HAP-1 (cell line): Measurements from ENCODE around the gene APP.
"Not testable (repeated sequence)": the region's sequence is repeated elsewhere in the genome, so short reads cannot be mapped to it uniquely, and the experiment has no call there.

Experiments
- DNase-seq, 2 experiments: peaks; one replicate each; pipeline ENCODE4 v3.0.0-alpha.2; 2016 to 2020; ENCODE audit warnings: low spot score in 2 of 2
- H3K27me3 ChIP-seq: fragments of 250-450 bp; sonication (Bioruptor Pico); 2 replicates; pipeline ENCODE4 v1.5.1; 2020; ENCODE audit warnings: low read depth, mild to moderate bottlenecking, moderate library complexity
- H3K36me3 ChIP-seq: fragments of 250-450 bp; sonication (Bioruptor Pico); replicated peaks from 2 replicates; pipeline ENCODE4 v1.5.1; 2020; ENCODE audit warnings: mild to moderate bottlenecking
- H3K4me1 ChIP-seq: fragments of 250-450 bp; sonication (Bioruptor Pico); 2 replicates; pipeline ENCODE4 v1.5.1; 2020; ENCODE audit warnings: mild to moderate bottlenecking
- H3K4me3 ChIP-seq: fragments of 250-450 bp; sonication (Bioruptor Pico); 2 replicates; pipeline ENCODE4 v1.5.1; 2020; ENCODE audit warnings: mild to moderate bottlenecking, moderate library complexity
- H3K9me3 ChIP-seq: fragments of 250-450 bp; sonication (Bioruptor Pico); 2 replicates; pipeline ENCODE4 v1.5.1; 2020; ENCODE audit warnings: mild to moderate bottlenecking, moderate library complexity
- in situ Hi-C: fragments of 300-500 bp; cut with MboI; formaldehyde crosslinking; loops from 3 replicates; pipeline ENCODE4 v1.14.3; 2020; ENCODE audit warnings: low sequenced_read_pairs, inconsistent platforms, mixed read lengths

The APP gene

GRCh38 chr21:26050857-26051256, 119.7 kb downstream of the APP start:
- H3K36me3 ChIP-seq, result peaks cover 55% of the 10 kb centered on the region
- in situ Hi-C loops, result no loop called here
- H3K9me3 ChIP-seq, result no peaks in the 10 kb centered on the region
- no peaks in the 10 kb centered on the region for H3K27me3 ChIP-seq
- H3K4me1 ChIP-seq, result no peaks in the 10 kb centered on the region; the same call in 1 of the 2 replicates
- no peak overlapping the region for H3K4me3 ChIP-seq
- DNase-seq, result no peak

- Histone ChIP-seq H3K36me3 (peaks cover 62% of the 10 kb centered on the region), H3K4me1 (no peaks in the 10 kb centered on the region; the same call in 1 of the 2 replicates), H3K4me3 (no peak overlapping the region), H3K9me3 (no peaks in the 10 kb centered on the region), H3K27me3 (no peaks in the 10 kb centered on the region)
- no peak for DNase-seq
- in situ Hi-C loops, result no loop called here
Observed at GRCh38 chr21:26049803-26050202, 120.8 kb downstream of the APP start.

- H3K9me3 ChIP-seq, result no peaks in the 10 kb centered on the region
- H3K4me3 ChIP-seq, result no peak overlapping the region
- no peaks in the 10 kb centered on the region; the same call in 1 of the 2 replicates for H3K4me1 ChIP-seq
- H3K36me3 ChIP-seq, result peaks cover 62% of the 10 kb centered on the region
- no peaks in the 10 kb centered on the region for H3K27me3 ChIP-seq
- DNase-seq, result no peak
- in situ Hi-C loops, result no loop called here
Observed at GRCh38 chr21:26047279-26047967, 123.1 kb downstream of the APP start.

GRCh38 chr21:26043891-26044290, 126.7 kb downstream of the APP start:
- Histone ChIP-seq H3K9me3 (no peaks in the 10 kb centered on the region), H3K4me1 (peaks cover 4% of the 10 kb centered on the region; the same call in 1 of the 2 replicates), H3K36me3 (peaks cover 33% of the 10 kb centered on the region), H3K27me3 (no peaks in the 10 kb centered on the region), H3K4me3 (no peak overlapping the region)
- DNase-seq, result no peak
- in situ Hi-C loops, result no loop called here

- Histone ChIP-seq H3K27me3 (no peaks in the 10 kb centered on the region), H3K4me3 (no peak overlapping the region), H3K9me3 (no peaks in the 10 kb centered on the region), H3K4me1 (peaks cover 4% of the 10 kb centered on the region), H3K36me3 (peaks cover 25% of the 10 kb centered on the region)
- DNase-seq, result no peak
- in situ Hi-C loops, result no loop called here
Observed at GRCh38 chr21:26042181-26042876, 128.2 kb downstream of the APP start.

- in situ Hi-C loops, result no loop called here
- DNase-seq, result no peak
- no peak overlapping the region for H3K4me3 ChIP-seq
- peaks cover 25% of the 10 kb centered on the region for H3K36me3 ChIP-seq
- peaks cover 7% of the 10 kb centered on the region for H3K4me1 ChIP-seq
- no peaks in the 10 kb centered on the region for H3K9me3 ChIP-seq
- H3K27me3 ChIP-seq, result no peaks in the 10 kb centered on the region
Observed at GRCh38 chr21:26041431-26042180, 129.0 kb downstream of the APP start.

- no peak overlapping the region for H3K4me3 ChIP-seq
- DNase-seq, result no peak
- peaks cover 7% of the 10 kb centered on the region for H3K4me1 ChIP-seq
- no peaks in the 10 kb centered on the region for H3K9me3 ChIP-seq
- in situ Hi-C loops, result no loop called here
- peaks cover 22% of the 10 kb centered on the region for H3K36me3 ChIP-seq
- no peaks in the 10 kb centered on the region for H3K27me3 ChIP-seq
Observed at GRCh38 chr21:26036916-26037315, 133.7 kb downstream of the APP start.

- Histone ChIP-seq H3K27me3 (no peaks in the 10 kb centered on the region), H3K36me3 (peaks cover 36% of the 10 kb centered on the region), H3K4me1 (peaks cover 3% of the 10 kb centered on the region; the same call in 1 of the 2 replicates), H3K4me3 (no peak overlapping the region), H3K9me3 (no peaks in the 10 kb centered on the region)
- DNase-seq, result no peak
- in situ Hi-C loops, result no loop called here
Observed at GRCh38 chr21:26032263-26032662, 138.3 kb downstream of the APP start.

GRCh38 chr21:26028183-26028582, 142.4 kb downstream of the APP start:
- H3K9me3 ChIP-seq, result no peaks in the 10 kb centered on the region
- no peak for DNase-seq
- no peaks in the 10 kb centered on the region for H3K27me3 ChIP-seq
- peaks cover 26% of the 10 kb centered on the region for H3K36me3 ChIP-seq
- no peak overlapping the region for H3K4me3 ChIP-seq
- peaks cover 6% of the 10 kb centered on the region; the same call in 1 of the 2 replicates for H3K4me1 ChIP-seq
- in situ Hi-C loops, result no loop called here

GRCh38 chr21:26027696-26028095, 142.9 kb downstream of the APP start:
- peaks cover 23% of the 10 kb centered on the region for H3K36me3 ChIP-seq

GRCh38 chr21:26025536-26026512, 144.7 kb downstream of the APP start:
- in situ Hi-C loops, result no loop called here
- H3K9me3 ChIP-seq, result no peaks in the 10 kb centered on the region
- DNase-seq, result no peak
- H3K27me3 ChIP-seq, result no peaks in the 10 kb centered on the region
- H3K4me3 ChIP-seq, result no peak overlapping the region
- peaks cover 19% of the 10 kb centered on the region for H3K36me3 ChIP-seq
- peaks cover 6% of the 10 kb centered on the region for H3K4me1 ChIP-seq

More at GRCh38 chr21:26027696-26028095, 142.9 kb downstream of the APP start:
- Histone ChIP-seq H3K27me3 (no peaks in the 10 kb centered on the region), H3K9me3 (no peaks in the 10 kb centered on the region), H3K4me1 (peaks cover 6% of the 10 kb centered on the region; the same call in 1 of the 2 replicates), H3K4me3 (no peak overlapping the region)
- in situ Hi-C loops, result no loop called here
- no peak for DNase-seq

- DNase-seq, H3K4me3 ChIP-seq, in situ Hi-C loops, H3K36me3 ChIP-seq, H3K27me3 ChIP-seq, H3K9me3 ChIP-seq: not testable (repeated sequence)
- H3K4me1 ChIP-seq, result peaks cover 18% of the 10 kb centered on the region
Observed at GRCh38 chr21:26023406-26023805, 147.2 kb downstream of the APP start.
